ENCODE measurements around the gene ALDOC. TPM values are rescaled to one million over a fixed set of nuclear protein-coding genes. Genes with fewer than 3 reads are reported as not detected.

Gene ALDOC
- total and polyA plus RNA-seq, 2 donors (not counting 1 experiment from before 2014, with no cell fraction given), result 91.3 to 111 TPM

DNA sequence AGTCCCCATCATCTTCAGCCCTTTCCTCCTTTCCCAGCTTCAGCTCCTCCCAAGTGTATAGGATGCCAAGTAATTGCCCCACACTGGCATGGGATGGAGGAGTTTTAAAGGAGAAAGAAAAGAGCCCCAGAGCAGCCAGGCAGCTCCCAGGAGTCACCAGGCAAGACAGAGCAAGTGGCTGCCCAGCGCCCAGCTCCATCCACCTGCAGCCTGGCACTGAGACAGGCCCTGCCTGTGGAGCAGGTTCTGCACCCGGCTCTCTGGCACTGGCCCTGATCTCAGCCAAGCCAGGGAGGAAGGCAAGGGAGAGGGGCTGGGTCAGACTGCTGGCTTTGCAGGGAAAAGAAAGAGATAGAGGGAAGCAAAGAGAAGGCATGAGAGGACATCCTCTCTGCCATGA, 48.8 kb downstream of the ALDOC start:
- Histone ChIP-seq H3K79me2 (ENCODE audit: control insufficient read depth, insufficient read depth, low read length) (no peaks in the 10 kb centered on the region), H3K4me3 (replicated peaks in 1 of 4; ENCODE audit: control extremely low read depth in 1 of 4, insufficient read depth in 1 of 4, low read depth in 3 of 4, low read length in 4 of 4) (no peak overlapping the region), H3K9ac (ENCODE audit: insufficient read depth, low read length) (no peak overlapping the region), H3K36me3 (ENCODE audit: control insufficient read depth, insufficient read depth, low read length) (no peaks in the 10 kb centered on the region), H4K20me1 (ENCODE audit: control insufficient read depth, extremely low read depth, insufficient read depth, low read length) (no peaks in the 10 kb centered on the region), H3K4me1 (ENCODE audit: control insufficient read depth, extremely low read depth, insufficient read depth, low read length) (no peaks in the 10 kb centered on the region), H3K4me2 (ENCODE audit: extremely low read depth, insufficient read depth, low read length) (no peak overlapping the region), H2AFZ (ENCODE audit: low read length) (no peak overlapping the region), H3K9me3 (ENCODE audit: control insufficient read depth, insufficient read depth, low read depth, low read length) (no peaks in the 10 kb centered on the region), H3K27ac (ENCODE audit: insufficient read depth, low read length) (no peak overlapping the region), H3K27me3 (ENCODE audit: control insufficient read depth, insufficient read depth, low read length) (peaks cover 4% of the 10 kb centered on the region)
- TF ChIP-seq, protein P1, sequence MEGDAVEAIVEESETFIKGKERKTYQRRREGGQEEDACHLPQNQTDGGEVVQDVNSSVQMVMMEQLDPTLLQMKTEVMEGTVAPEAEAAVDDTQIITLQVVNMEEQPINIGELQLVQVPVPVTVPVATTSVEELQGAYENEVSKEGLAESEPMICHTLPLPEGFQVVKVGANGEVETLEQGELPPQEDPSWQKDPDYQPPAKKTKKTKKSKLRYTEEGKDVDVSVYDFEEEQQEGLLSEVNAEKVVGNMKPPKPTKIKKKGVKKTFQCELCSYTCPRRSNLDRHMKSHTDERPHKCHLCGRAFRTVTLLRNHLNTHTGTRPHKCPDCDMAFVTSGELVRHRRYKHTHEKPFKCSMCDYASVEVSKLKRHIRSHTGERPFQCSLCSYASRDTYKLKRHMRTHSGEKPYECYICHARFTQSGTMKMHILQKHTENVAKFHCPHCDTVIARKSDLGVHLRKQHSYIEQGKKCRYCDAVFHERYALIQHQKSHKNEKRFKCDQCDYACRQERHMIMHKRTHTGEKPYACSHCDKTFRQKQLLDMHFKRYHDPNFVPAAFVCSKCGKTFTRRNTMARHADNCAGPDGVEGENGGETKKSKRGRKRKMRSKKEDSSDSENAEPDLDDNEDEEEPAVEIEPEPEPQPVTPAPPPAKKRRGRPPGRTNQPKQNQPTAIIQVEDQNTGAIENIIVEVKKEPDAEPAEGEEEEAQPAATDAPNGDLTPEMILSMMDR (conservative IDR thresholded peaks at IDR 0.05 in 1 of 2, IDR thresholded peaks at IDR 0.05 in 1 of 2; ENCODE audit: low read depth in 1 of 2, low read length in 2 of 2), result no peak
- no peak for DNase-seq (ENCODE audit: low read depth in 2 of 2)

DNA sequence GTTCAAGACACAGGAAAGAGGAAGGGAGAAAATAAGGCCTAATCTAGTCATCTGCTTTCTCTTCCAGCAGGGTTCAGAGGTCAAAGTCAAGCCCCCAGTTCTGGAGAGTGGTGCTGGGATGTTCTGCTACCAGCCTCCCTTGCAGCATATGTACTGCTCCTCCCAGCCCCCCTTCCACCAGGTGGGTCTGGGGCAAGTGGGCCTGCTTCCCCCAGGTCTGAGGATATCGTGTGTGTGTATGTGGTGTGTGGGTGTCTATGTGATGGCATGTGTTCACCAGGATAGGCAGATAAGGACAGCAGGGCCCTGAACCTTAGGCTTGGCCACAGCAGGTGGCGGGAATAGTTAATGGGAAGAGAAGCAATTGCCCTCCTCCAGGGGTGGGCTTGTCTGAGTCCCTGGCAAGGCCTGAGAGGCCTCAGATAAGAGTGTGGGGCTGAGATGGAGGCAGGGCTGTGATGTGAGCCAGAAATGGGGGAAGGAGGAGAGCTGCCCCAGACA, 49.5 kb downstream of the ALDOC start:
- H3K27me3 ChIP-seq (ENCODE audit: control insufficient read depth, insufficient read depth, low read length), result peaks cover 4% of the 10 kb centered on the region
- no peak overlapping the region for H3K4me2 ChIP-seq (ENCODE audit: extremely low read depth, insufficient read depth, low read length)
- H4K20me1 ChIP-seq (ENCODE audit: control insufficient read depth, extremely low read depth, insufficient read depth, low read length), result no peaks in the 10 kb centered on the region
- H3K4me1 ChIP-seq (ENCODE audit: control insufficient read depth, extremely low read depth, insufficient read depth, low read length), result no peaks in the 10 kb centered on the region
- DNase-seq (ENCODE audit: low read depth in 2 of 2), result no peak
- no peak overlapping the region for H3K9ac ChIP-seq (ENCODE audit: insufficient read depth, low read length)
- H3K9me3 ChIP-seq (ENCODE audit: control insufficient read depth, insufficient read depth, low read depth, low read length), result no peaks in the 10 kb centered on the region
- TF ChIP-seq, protein P1 (conservative IDR thresholded peaks at IDR 0.05 in 1 of 2, IDR thresholded peaks at IDR 0.05 in 1 of 2; ENCODE audit: low read depth in 1 of 2, low read length in 2 of 2), result no peak
- no peak for TF ChIP-seq EZH2 (IDR thresholded peaks at IDR 0.05; ENCODE audit: low read length, missing control alignments)
- no peaks in the 10 kb centered on the region for H3K36me3 ChIP-seq (ENCODE audit: control insufficient read depth, insufficient read depth, low read length)
- H2AFZ ChIP-seq (ENCODE audit: low read length), result no peak overlapping the region
- H3K4me3 ChIP-seq (replicated peaks in 1 of 4; ENCODE audit: control extremely low read depth in 1 of 4, insufficient read depth in 1 of 4, low read depth in 3 of 4, low read length in 4 of 4), result no peak overlapping the region
- H3K79me2 ChIP-seq (ENCODE audit: control insufficient read depth, insufficient read depth, low read length), result no peaks in the 10 kb centered on the region
- no peak overlapping the region for H3K27ac ChIP-seq (ENCODE audit: insufficient read depth, low read length)

GRCh38 chr17:28526381-28526780, 50.3 kb downstream of the ALDOC start:
- H3K9me3 ChIP-seq (ENCODE audit: control insufficient read depth, insufficient read depth, low read depth, low read length), result no peaks in the 10 kb centered on the region
- no peak overlapping the region for H3K9ac ChIP-seq (ENCODE audit: insufficient read depth, low read length)
- H3K36me3 ChIP-seq (ENCODE audit: control insufficient read depth, insufficient read depth, low read length), result no peaks in the 10 kb centered on the region
- H3K4me3 ChIP-seq (replicated peaks in 1 of 4; ENCODE audit: control extremely low read depth in 1 of 4, insufficient read depth in 1 of 4, low read depth in 3 of 4, low read length in 4 of 4), result no peak overlapping the region
- DNase-seq (ENCODE audit: low read depth in 2 of 2), result no peak
- no peak overlapping the region for H2AFZ ChIP-seq (ENCODE audit: low read length)
- H3K79me2 ChIP-seq (ENCODE audit: control insufficient read depth, insufficient read depth, low read length), result no peaks in the 10 kb centered on the region
- TF ChIP-seq EZH2 (IDR thresholded peaks at IDR 0.05; ENCODE audit: low read length, missing control alignments), result no peak
- no peak overlapping the region for H3K27ac ChIP-seq (ENCODE audit: insufficient read depth, low read length)
- H3K27me3 ChIP-seq (ENCODE audit: control insufficient read depth, insufficient read depth, low read length), result peaks cover 4% of the 10 kb centered on the region
- no peaks in the 10 kb centered on the region for H4K20me1 ChIP-seq (ENCODE audit: control insufficient read depth, extremely low read depth, insufficient read depth, low read length)
- no peak overlapping the region for H3K4me2 ChIP-seq (ENCODE audit: extremely low read depth, insufficient read depth, low read length)
- no peaks in the 10 kb centered on the region for H3K4me1 ChIP-seq (ENCODE audit: control insufficient read depth, extremely low read depth, insufficient read depth, low read length)

Data from fibroblast of lung (primary cell).